Right ventricle myocardium superior (tissue), 1 donor: ENCODE measurements around the gene COMMD3. TPM values are rescaled to one million over a fixed set of nuclear protein-coding genes. Genes with fewer than 3 reads are reported as not detected.
A peak's percentile ranks its signal among the peaks of the same experiment; 100 is the strongest.
"Not testable (repeated sequence)": the region's sequence is repeated elsewhere in the genome, so short reads cannot be mapped to it uniquely, and the experiment has no call there.

ENCODE experiments used
- ATAC-seq: fragments of 200-7000 bp; cut with Tn5 transposase; one replicate; pipeline ENCODE4 v1.9.1; 2020; ENCODE audit warnings: mild to moderate bottlenecking; ENCODE audit not compliant: poor library complexity
- DNase-seq: peaks from one replicate; pipeline ENCODE4 v3.0.0-alpha.2; 2020
- intact Hi-C: fragments of 100-400 bp; cut with DNase I; formaldehyde crosslinking; loops from one replicate; pipeline ENCODE4 v1.11.2; 2022
- total RNA-seq: library from RNA; stranded (reverse); fragmentation: NEBNext Ultra II Directional; extraction: Animal tissue kit (Norgen Biotek cat#: 25700); gene quantifications from one replicate; pipeline ENCODE4 v1.2.1, GENCODE V29; 2021
- donor health status: DM: no; HTN: yes; CAD: no; lungs with severe emphysema.

COMMD3 gene
- total RNA-seq, 1 donor from 2014 or later = 87.0 TPM

DNA sequence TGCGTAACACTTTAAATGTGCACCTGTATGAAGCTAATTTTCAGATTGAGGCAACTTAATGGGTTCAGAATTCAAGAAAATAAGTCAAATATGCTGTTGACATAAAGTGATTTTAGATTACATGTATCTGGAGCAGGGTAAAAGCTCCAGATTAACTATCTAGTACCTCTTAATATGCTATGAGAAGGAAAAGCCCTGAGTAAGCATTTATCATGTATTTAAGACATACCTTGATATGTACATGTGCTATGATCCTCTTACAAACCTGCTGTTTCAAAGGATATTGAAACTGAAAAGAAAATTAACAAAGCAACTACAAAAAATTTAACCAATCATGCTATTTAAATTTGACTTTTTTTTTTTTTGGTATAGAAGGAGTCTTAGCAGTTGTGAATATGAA is 33.6 kb downstream of the COMMD3 start:
- DNase-seq (no peak), ATAC-seq (no peak)
- intact Hi-C loops = no loop called here

- intact Hi-C loops = no loop called here
- ATAC-seq (no peak), DNase-seq (no peak)
Measured at GRCh38 chr10:22351131-22351703, 35.0 kb downstream of the COMMD3 start.

DNA sequence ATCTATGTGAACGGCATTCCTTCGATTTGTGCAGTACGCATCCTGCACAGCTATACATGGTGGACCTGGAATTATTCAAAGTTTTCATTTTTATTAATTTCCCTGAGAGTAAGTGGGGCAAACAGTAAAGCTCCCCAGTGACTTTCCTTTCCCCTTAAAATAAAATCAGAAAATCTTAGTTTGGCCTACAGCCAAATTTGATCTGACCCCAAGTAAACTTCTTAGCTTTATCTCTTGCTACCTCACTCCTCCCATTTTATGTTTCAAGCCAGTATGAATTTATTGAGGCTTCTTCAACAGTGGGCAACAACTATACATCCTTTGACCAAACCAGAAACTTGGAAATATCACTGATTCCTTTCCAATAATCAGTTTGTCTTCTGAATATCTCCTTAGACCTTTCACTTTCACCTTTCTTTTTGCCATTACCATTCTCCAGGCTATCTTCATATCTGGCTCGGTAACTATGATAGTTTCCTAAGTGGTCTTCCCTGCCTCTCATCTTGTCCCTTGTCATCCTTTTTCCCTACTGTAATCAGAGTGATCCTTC is 40.2 kb downstream of the COMMD3 start:
- intact Hi-C loops = no loop called here
- DNase-seq (no peak), ATAC-seq (no peak)

DNA sequence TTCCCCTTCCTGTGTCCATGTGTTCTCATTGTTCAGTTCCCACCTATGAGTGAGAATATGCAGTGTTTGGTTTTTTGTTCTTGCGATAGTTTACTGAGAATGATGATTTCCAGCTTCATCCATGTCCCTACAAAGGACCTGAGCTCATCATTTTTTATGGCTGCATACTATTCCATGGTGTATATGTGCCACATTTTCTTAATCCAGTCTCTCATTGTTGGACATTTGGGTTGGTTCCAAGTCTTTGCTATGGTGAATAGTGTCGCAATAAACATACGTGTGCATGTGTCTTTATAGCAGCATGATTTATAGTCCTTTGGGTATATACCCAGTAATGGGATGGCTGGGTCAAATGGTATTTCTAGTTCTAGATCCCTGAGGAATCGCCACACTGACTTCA is 41.6 kb downstream of the COMMD3 start:
- intact Hi-C loops, ATAC-seq, DNase-seq: not testable (repeated sequence)

- DNase-seq (no peak), ATAC-seq (no peak)
- intact Hi-C loops = no loop called here
Measured at GRCh38 chr10:22363305-22363704, 47.1 kb downstream of the COMMD3 start.

DNA sequence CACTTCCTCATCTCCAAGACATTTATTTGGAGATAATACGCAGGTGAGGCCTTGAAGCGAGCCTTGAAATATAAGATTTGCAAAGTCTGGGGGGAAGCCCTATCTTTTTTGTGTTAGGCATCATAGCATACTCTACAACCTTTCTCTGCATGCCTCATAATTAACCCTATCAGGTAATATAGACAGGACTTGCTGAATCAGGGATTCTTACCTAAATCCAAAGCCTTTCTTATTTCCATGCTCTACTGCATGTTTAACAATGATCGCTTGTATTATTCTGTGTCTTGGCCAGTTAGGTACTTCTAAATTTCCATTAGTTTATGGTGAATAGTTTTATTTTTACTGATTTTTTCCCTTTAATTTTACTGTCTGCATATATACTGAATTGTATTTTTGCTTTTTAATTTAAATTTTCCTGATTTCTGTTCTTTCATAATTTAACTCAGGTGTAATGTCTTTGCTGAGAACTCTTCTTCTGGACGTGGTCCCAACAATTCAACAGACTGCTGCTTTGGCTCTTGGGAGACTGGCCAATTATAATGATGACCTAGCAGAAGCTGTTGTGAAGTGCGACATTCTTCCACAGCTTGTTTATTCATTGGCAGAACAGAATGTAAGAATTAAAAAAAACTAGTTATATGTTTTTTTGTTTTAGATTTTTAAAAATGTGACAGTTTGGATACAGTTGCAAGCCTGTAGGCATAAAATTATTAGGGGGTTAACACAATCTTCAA is 48.4 kb downstream of the COMMD3 start:
- DNase-seq (no peak), ATAC-seq (no peak)
- intact Hi-C loops = no loop called here

DNA sequence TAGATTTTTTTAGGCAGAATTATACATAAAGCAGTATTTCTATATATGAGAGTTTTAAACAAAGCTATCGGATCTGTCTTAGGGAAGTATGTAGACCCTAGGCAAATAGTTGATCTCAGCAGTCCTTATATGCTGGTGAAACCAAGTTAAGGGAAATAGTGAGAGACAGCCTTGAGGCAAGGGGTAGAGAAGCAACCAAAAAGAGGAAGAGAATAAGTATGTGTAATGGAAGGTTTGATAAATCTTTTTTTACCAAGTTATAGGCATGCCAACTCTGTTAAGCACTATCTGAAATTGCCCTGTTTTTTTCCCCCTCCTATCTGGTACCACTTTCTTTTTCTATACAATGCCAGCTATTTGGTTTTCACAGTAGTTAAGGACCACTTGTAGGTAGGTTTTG is 49.0 kb downstream of the COMMD3 start:
- intact Hi-C loops = no loop called here
- peak; percentile 55 for ATAC-seq
- no peak for DNase-seq

DNA sequence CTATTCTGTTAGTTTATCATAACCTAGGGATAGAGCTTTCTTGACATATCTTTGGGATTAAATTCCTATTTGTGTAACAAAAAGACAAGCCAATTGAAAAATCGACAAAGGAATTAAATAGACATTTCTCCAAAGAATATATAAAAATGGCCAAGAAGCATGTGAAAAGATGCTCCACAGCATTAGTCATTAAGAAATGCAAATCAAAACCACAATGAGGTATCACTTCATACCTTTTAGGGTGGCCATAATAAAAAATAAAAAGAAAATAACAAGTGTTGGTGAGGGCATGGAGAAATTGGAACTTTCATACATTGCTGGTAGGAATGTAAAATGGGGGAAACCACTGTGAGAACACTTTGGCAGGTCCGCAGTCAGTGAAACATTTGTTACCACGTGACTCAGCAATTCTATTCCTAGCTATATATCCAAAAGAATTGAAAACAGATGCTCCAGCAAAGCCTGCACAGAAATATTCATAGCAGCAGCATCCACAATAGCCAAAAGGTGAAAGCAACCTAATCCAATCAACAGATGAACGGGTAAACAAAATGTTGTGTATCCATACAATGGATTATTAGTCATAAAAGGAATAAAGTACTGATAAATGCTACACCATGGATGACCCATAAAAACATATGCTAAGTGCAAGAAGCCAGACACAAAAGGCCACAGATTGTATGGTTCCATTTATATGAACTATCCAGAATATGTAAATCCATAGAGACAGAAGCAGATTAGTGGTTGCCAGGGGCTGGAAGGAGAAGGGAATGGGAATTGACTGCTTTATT is 49.7 kb downstream of the COMMD3 start:
- DNase-seq (no peak), ATAC-seq (no peak)
- intact Hi-C loops = no loop called here

DNA sequence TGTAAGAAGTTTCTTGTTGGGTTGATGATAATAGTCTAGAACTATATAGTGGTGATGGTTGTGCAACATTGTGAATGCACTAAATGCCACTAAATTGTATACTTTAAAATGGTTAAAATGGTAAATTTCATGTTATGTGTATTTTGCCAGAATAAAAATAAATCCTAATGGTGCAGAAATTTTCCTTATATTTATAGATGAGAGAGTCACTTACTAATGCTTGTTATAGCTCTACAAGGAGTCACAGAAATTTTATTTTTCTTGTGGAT is 50.2 kb downstream of the COMMD3 start:
- intact Hi-C loops = no loop called here
- DNase-seq = no peak

GRCh38 chr10:22366771-22367170 is 50.6 kb downstream of the COMMD3 start:
- DNase-seq = no peak
- no peak for ATAC-seq
- intact Hi-C loops = no loop called here

More for the DNA sequence above, 50.2 kb downstream of the COMMD3 start:
- ATAC-seq = no peak

DNA sequence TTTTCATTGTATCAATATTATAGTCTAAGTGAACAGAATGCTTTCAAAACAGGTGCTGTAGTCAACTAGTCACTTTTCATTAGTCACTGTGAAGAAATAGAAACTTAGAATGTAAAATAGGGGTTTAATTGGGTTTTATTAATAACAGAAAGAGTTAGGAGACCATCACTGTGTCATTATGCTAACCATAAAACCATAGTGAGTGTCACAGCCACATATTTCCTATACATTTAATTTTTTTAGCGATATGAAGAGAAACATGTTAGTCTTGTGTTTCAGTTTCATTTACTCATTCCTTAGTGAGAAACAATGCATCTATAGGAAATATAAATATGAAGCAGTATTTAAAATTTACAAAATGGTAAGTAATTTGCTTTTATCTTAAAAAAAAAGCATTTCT is 51.3 kb downstream of the COMMD3 start:
- intact Hi-C loops = no loop called here
- DNase-seq = no peak
- no peak for ATAC-seq

DNA sequence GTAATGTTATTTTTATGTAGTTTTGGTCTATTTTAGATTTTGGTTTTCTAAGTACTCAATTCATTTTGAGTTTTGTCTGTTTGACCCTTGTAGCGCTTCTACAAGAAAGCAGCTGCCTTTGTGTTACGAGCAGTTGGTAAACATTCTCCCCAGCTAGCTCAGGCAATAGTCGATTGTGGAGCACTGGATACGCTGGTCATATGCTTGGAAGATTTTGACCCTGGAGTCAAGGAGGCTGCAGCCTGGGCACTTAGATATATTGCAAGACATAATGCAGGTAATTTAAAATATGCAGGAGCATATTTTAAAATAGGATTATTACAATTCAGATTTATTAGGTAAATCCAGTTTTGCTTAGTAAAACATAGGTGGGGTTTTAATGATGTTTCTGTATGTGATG is 52.2 kb downstream of the COMMD3 start:
- no peak for DNase-seq
- ATAC-seq = no peak
- intact Hi-C loops = no loop called here

GRCh38 chr10:22368981-22369380 is 52.8 kb downstream of the COMMD3 start:
- ATAC-seq (no peak), DNase-seq (no peak)
- intact Hi-C loops = no loop called here

GRCh38 chr10:22369434-22370072 is 53.4 kb downstream of the COMMD3 start:
- intact Hi-C loops = no loop called here
- no peak for ATAC-seq
- no peak for DNase-seq

Other genes with a start within 250 kb of the COMMD3 start
- not detected for gene EBLN1, start 98.4 kb upstream of the COMMD3 start, total RNA-seq
- 36.5 TPM for gene BMI1, start 4.7 kb downstream of the COMMD3 start, total RNA-seq
- not detected for gene SPAG6, start 29.1 kb downstream of the COMMD3 start, total RNA-seq